Measurements from ENCODE around the gene GAP43.

The GAP43 gene

GRCh38 chr3:115768661-115769060 lies 145.4 kb downstream of the GAP43 start:
- DNase-seq, result no peak
